GM18502 (cell line): ENCODE data around the gene PARD3.

ENCODE experiments used
- ATAC-seq: cut with Tn5 transposase; IDR thresholded peaks from one replicate; pipeline ENCODE4 v1.9.1; 2021; ENCODE audit warnings: mild to moderate bottlenecking; ENCODE audit not compliant: unreplicated experiment, poor library complexity

The PARD3 gene

DNA sequence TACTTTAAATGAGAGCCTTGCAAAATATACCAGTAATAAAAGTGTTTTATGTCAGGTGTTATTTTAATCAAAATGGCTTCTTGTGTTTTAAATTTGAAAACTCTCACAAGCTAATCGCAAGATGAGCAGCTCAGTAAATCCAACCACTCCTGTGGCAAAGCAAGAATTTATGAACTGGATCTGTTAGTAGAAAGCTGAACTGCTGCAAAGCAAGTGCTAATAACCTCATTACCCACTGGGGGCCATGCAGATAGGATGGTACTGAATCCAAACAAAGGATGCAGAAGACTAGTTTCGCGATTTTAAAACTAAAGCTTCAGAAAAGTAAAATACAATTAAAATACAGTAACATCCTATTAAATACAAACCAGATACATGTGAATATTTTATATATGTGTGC lies 468.0 kb downstream of the PARD3 start:
- ATAC-seq, result no peak

DNA sequence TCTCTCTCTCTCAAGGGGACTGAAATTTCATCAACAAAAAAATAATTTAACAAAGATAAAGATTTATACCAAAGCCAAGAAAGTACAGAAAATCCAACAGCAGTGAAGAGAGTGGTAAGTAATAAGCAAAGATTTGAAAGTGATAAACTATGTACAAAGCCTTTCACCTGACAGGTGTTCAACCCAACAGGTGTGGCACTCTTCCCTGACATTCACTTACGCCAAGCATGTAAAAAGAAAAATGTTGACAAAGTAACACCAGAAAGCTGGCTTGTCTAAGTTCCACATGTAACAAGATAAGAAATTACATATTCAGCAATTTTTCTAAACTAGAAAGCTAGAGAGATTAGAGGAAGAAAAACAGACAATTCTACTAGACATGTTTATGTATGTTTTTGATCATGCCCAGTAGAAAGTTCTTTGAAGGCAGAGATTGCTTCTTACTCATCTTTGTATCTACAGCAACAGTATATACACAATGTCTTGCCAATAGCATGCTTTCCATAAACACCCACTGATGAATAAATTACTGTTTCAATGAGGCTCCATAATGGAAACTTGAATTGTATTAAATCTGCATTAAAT lies 468.5 kb downstream of the PARD3 start:
- no peak for ATAC-seq

DNA sequence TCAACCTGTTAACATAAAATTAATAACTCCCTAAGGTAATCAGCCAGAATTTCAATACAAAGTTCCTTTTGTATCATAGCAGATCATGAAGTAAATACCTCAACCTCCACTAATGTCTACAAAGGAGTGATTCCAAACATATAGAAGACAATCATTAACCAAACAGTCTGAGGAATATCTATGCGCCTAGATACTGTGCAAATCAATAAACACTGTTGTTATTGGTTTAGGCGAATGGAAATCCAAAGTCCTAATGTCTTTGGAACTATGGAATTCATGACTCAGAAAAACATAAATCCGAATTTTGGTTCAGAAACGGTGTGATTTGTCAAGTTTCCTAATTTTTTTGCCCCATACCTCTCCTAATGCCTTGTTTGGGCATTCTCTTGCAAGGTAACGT lies 469.7 kb downstream of the PARD3 start:
- ATAC-seq, result no peak

DNA sequence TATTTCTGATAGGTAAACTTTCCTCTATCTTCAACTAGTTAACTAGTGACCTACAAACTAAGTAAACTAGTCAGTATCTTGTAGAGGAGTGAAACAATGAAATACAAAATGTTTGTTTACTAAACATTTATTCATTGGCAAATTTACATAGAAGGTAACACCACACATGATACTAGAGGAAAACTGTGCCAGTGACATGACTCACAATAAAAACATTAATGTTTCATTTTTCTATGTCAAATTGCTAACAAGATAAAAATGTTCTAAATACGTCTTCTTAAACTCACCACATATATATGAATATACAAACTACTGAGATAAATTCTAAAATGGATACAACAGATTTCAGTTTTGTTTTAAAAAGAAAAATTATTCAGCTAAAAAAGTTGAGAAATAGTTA lies 471.3 kb downstream of the PARD3 start:
- no peak for ATAC-seq

DNA sequence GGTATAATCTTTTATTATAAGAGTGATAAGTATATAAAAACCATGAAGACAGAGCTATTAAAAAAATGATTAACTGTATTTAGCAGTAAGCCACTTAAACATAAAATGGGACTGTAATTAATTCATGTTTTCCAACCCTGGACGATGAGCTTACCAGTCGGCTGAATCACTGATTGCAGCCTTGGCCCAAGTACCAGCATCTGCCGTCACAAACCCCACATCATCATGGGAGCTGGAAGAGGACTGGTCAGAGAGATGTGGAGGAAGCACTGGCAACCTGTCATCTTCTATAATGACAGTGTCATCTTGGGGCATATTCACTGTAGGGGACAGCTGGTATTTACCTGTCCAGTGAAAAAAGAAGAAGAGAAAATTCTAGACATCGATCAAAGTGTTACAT lies 473.6 kb downstream of the PARD3 start:
- ATAC-seq, result no peak

DNA sequence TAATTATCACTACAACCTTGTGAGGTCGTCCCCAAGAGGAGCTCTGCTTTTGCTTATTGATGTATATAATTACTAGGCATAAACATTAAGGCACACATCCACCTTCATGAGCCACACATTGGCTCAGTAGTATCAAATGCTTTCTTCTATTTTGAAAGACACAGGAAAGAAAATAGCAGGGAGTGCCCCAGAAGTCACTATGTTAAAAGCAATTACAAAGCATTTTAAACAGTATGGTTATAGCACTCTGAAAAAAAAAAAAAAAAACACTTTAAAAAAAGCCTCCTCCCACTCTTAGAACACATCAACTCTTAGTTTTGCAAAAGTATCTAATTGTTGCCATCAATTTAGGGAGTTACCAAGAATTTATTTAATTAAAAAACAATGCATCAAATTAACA lies 474.2 kb downstream of the PARD3 start:
- ATAC-seq, result no peak

DNA sequence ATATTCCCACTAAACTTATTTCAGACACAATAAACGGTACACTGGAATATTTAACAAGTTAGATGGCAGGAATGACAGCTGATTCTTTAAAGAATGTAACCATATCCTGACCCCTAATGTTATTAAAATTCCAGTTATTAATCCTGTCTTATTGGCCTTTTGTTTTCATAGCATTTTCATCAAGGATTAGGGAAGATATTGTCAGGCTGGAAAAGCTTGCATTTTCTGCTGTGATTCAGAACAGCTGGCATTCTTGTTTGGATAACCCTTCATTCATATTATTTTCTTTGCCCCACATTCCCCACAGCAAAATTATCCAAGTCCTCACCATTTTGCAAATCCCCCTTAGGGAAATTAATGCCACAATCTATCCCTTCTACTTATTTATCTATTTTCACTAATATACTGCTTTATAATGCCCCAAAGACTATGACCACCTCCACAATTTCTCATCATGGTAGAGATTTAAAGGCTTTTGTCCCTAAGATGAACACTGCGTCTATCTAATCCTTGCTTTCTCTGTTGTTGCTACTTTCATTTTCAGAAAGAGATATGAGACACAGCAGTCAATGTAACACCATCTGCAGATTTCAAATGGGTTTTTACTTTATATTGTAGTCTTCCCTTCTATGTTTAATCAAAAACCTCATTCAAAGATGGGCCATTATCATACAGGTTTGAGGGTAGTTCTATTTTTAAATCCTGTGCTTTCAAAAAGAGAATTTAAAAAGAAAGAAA lies 475.1 kb downstream of the PARD3 start:
- no peak for ATAC-seq

DNA sequence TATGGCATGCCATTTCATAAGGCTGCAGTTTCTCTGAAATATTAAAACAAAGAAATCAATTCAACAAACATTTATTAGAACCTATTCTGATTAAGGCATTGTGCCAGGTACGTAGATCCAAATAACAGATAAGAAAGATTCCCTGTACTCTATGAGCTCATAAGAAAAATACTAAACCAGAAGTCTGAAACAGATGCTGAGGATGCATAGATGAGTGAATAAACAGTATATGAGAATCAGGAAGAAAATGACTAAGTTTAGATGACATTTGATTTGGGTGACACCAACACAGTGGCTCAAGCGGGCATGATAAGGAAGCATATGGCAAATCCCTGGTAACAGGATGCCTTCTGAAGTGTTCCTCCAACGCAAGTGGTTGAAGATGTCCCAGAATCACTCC lies 477.2 kb downstream of the PARD3 start:
- ATAC-seq, result no peak

DNA sequence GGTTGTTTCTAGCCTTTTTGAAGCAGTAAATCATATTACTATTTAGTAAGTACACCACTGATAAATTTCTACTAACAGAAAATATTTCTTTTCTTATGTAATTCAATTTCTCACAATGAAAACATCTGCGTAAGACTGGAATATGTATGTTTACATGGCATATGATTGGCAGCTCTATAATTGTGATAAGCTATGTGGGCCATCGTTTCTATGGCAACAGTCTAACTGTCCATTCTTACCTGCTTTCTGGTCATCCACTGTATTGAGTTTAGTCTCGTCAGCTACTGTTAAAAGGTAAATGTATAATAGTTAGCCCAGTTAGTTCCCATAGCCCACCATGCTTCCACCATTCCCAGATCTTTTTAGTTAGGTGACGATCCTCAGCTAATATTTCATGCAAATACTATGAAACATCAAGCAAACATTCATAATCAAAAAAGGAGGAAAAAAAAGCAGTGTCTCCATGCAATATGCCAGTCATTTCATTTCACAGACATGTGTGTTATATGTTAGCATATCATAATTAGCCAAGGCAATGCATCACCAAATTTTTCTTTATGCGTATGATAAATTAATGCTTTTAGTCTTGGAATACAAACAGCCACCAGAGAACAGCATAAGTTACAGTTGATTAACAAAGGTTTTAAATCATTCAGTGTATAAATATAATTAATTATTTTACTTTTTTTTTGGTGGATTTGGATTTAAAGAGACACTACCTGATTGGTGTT lies 479.0 kb downstream of the PARD3 start:
- ATAC-seq, result no peak

DNA sequence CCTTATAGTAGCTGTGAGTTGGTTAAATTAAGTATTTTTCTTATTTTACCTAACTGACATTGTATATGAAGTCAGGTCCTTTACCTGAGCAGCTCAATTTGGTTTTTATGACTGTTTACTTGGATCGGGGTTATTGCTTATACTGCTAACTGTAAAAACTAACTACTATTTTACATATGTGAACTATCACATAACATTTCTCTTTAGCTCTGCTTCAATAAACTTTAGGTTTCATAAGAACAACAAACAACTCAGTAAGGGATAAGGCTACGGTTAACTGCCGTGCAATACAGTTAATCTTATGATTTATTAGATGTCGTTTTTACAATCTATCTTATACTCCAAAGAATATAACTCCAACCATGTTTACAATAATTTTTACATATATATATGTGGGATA lies 480.2 kb downstream of the PARD3 start:
- ATAC-seq, result no peak

DNA sequence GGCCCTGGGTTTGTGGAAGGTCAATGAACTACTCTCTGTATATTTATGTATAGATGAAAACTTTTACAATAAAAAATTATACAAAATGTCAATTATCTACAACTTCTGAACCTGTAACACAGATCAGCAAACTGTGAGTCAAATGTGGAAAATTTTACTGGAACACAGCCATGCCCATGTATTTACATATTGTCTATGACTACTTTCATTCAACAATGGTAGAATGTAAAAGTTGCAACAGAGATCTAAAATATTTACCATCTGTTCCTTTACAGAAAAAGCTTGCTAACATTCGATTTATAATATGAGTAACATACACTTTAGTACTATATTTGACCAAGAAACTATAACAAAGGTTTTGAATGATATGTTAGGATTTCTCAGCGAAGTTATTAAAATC lies 481.6 kb downstream of the PARD3 start:
- no peak for ATAC-seq

DNA sequence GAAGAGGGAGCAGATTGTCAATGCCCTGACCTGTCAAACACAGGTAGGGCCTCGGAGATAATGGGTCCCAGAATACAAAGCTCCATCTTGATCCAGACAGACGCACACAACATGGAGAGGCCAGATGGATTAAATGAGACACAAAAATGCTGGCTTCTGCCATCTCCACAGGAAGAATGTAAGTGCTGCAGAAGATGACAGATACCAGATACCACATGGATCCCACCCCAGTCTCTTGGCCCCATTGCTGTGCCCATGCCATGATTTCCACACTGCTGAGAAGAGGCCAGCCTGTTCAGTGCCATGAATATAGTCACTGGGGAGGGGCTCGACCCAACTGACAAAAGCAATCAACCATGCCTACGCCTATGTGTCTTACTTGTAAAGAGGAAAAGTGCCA lies 487.9 kb downstream of the PARD3 start:
- no peak for ATAC-seq

DNA sequence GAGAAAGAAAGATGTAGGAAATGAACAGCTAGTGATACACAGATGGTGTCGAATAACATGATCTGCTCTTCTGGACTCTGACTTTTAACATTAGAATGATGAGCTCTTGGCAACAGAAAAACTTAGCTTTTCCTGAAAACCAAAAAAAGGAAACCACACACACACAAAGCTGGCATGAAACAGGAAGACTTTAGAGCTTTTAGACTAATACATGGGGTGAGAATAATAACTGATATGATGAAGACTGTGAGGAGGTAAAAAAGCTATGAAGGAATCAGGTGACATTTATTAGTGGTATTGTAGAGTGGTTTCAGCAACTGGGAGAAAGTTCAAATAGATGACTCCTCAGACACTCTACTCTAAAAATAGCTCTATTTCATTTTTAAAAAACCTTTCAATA lies 491.9 kb downstream of the PARD3 start:
- no peak for ATAC-seq

DNA sequence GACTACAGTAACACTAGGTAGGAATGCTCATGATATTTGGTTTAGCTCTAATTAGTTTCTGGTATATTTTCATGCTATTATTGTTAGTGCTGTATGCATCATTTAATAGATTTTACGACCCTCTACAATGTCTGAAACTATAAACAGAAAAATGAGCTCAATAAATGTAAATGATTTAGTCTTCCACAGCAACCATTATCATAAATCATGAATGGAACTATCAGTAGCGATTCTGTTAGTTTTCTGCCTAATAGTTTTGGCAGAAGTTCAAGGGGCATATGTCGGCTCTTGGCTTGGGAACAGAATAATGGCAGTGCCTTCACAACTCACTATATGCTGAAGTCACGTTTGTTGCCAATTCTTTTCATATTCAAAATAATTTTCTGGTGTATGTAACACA lies 494.8 kb downstream of the PARD3 start:
- no peak for ATAC-seq

DNA sequence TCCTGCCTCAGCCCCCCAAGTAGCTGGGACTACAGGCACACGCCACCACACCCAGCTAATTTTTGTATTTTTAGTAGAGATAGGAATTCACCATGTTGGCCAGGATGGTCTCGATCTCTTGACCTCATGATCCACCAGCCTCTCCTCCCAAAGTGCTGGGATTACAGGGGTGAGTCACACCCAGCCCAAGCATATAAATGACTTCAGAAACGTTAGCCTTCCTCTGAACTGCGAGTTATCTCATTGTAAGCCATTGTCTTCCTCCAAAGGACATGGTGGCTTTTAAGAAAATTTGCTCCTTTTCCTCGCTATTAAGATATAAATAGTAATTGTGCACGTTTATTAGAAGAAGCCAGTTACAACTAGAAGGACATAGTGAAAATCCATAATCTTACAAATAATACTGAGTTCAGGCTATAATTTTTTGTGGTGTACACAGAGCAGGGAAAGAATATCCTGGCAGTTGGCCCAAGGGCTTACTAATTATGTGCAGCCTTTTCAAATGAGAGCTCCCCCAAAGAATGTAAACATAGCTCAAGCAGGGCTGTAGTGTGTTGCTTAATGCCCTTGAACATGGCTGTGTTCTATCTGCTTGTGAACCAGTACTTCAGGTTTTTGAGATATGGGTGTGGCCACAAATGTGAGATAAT lies 495.8 kb downstream of the PARD3 start:
- ATAC-seq, result no peak

DNA sequence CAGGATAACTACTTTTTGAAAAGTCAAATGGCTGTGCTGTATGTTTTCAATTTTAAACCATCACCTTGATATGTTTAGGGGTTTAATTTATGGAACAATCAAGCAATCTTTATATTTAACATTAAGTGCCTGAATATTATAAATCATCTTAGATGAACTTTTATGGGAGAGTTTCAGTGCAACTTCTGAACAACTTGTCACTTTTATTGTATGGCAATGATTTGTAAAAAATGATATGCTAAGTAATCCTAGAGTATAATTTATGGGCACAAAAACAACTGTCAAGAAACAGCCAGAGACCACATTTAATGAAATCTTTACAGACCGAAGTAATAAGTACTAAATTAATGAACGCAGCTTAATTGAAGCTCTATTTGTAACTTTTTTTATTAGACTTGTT lies 498.9 kb downstream of the PARD3 start:
- no peak for ATAC-seq

DNA sequence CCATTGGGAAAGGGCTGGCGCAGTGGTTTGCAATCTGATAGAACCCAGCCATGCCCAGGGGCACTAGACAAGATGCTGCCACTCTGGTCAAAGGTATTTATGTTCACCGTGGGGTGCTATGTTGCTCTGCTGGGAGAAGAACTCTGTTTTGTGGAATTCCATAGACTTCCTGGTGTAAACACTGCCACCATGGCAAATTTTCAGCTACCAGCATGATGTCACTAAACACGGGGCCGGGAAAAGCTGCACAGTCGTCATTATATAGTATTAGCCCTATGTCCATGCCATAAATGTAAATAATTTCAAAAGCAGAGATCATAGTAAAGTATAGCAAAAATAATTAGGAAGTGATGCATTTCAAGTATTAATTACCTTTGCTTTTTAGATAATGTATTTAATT lies 500.6 kb downstream of the PARD3 start:
- ATAC-seq, result no peak

DNA sequence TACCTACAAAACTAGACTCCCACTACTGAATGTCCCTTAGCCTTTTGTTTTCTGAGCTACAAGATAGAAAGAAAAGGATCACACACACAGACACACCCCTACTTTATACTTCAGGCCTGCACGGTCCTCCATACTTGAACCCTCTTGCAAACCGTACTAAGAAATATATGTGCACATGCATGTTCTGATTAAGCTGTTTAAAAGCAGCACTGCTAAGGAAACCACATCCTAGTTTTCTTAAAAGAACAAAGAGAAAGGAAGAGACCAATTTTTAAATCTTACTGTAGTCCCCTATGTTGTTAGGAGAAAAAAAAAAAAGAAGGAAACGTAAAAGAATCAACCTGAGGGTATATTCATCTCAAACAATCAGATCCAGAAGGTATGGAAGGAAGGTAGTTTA lies 501.2 kb downstream of the PARD3 start:
- no peak for ATAC-seq

DNA sequence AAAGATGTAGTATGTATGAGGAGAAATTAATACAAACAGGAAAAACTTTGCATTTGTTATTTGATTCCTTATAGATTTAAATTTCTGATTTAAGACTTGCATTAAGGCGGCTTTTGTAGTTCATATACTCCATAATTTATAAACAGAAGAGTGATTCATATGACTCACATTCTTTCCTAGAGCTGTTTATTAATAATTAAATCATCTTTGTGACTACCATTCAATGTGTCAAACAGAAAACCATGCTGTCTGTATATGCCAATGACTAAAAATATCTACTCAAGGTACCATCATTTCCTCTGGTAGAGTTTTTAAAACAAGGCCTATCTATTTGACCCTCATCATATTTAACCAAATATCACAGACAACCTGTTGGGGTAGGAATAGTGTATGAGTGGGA lies 501.7 kb downstream of the PARD3 start:
- no peak for ATAC-seq

DNA sequence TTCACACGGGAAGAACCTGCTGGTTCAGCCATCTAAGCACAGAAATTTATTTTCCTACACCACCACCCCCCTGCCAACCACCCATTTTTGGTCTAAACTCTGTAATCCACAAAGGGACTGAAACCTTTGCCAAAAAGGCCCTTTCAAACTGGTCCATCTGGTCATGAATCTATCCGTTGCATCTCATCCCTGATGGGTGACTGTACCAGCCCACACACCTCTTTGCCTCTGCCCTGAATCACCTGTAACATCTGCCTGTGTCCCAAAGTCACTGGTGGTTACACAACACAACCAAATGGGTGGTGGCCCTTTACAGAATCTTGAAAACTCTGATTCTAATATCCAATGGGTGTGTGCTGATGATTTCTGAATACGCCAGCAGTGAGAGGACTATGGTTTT lies 503.4 kb downstream of the PARD3 start:
- ATAC-seq, result no peak

DNA sequence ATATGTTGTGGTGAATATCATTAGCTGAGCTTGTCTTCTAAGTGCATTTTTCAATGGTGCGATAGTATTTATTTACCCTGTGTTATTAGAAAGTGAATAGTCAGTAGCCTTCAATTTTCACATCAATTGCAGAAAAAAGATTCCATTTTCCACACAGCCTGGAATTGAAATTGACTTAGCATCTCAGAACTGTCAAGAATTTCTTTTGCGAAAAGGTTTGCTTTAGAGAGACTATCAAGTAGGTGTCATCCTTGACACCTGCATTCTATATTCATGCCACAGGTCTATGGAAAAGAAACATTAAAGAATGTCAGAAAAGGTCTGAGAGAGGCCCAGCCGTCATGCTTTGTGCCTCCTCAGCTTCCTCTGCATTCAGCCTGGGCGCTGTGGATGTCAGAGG lies 504.9 kb downstream of the PARD3 start:
- ATAC-seq, result no peak
